ENCODE results near the gene TBX4. TPM values are rescaled to one million over a fixed set of nuclear protein-coding genes. Genes with fewer than 3 reads are reported as not detected.

The TBX4 gene
- total RNA-seq, 2 experiments from 2014 or later: not detected

Other genes starting within 250 kb of the TBX4 start
- not detected for gene TBX2, start 52.6 kb upstream of the TBX4 start, total RNA-seq
- not detected for gene NACA2, start 138.8 kb downstream of the TBX4 start, total RNA-seq